H1 (cell line): Measurements from ENCODE around the gene IL2. TPM values are rescaled to one million over a fixed set of nuclear protein-coding genes. Genes with fewer than 3 reads are reported as not detected.

ENCODE experiments used
- CTCF ChIA-PET: fragments of 300-600 bp; sonication (Branson Sonifier 250); formaldehyde crosslinking; loops from one replicate; lab custom pipeline; 2021; ENCODE audit not compliant: partially characterized antibody; lab: Charles Lee
- POLR2A ChIA-PET: fragments of 300-600 bp; sonication (Branson Sonifier 250); formaldehyde crosslinking; loops from one replicate; lab custom pipeline; 2021; ENCODE audit warnings: inconsistent platforms; ENCODE audit not compliant: partially characterized antibody; lab: Charles Lee
- DNase-seq, 2 experiments: peaks; one replicate each; pipeline versions ENCODE4 v3.0.0 to v3.0.0-alpha.2; 2010 to 2022; ENCODE audit warnings: low spot score in 2 of 2, low read depth in 1 of 2, mixed read lengths in 1 of 2
- FAIRE-seq: peaks from 2 replicates; lab custom pipeline; 2011; peaks lifted over from hg19 to GRCh38; lab: Jason Lieb, UNC
- H2AFZ ChIP-seq: 2 replicates; pipeline ENCODE4 v1.8.1; 2012; ENCODE audit warnings: low read length, inconsistent platforms
- H2AK5ac ChIP-seq: 2 replicates; pipeline ENCODE4 v1.6.1; 2013; ENCODE audit warnings: low read depth, low read length
- H2BK120ac ChIP-seq: replicated peaks from 2 replicates; pipeline ENCODE3; 2013; ENCODE audit warnings: low read depth, low read length, inconsistent platforms
- H2BK12ac ChIP-seq: 2 replicates; pipeline ENCODE4 v1.6.1; 2013; ENCODE audit warnings: low read depth, low read length
- H2BK15ac ChIP-seq: 2 replicates; pipeline ENCODE4 v1.6.1; 2013; ENCODE audit warnings: low read length
- H2BK20ac ChIP-seq: 2 replicates; pipeline ENCODE4 v1.6.1; 2013; ENCODE audit warnings: low read length
- H2BK5ac ChIP-seq: 2 replicates; pipeline ENCODE4 v1.6.1; 2013; ENCODE audit warnings: low read depth, low read length
- H3K14ac ChIP-seq: 2 replicates; pipeline ENCODE4 v1.6.1; 2013; ENCODE audit warnings: inconsistent platforms; ENCODE audit not compliant: insufficient read length
- H3K18ac ChIP-seq: 2 replicates; pipeline ENCODE4 v1.6.1; 2013; ENCODE audit warnings: low read length; ENCODE audit errors: extremely low read depth
- H3K23ac ChIP-seq: 2 replicates; pipeline ENCODE4 v1.6.1; 2013; ENCODE audit warnings: inconsistent platforms; ENCODE audit not compliant: insufficient read length
- H3K23me2 ChIP-seq: 2 replicates; pipeline ENCODE4 v1.6.1; 2013; ENCODE audit warnings: low read depth, low read length
- H3K27ac ChIP-seq: 2 replicates; pipeline ENCODE4 v1.6.1; 2011; ENCODE audit warnings: low read depth, low read length, inconsistent platforms
- H3K27me3 ChIP-seq, 4 experiments: replicated peaks in 1 of 4; 1 replicate in 1 of 4; 2 replicates in 3 of 4; pipeline versions ENCODE4 v1.6.1 to v1.8.1; 2011 to 2013; ENCODE audit warnings: low read length in 3 of 4, mild to moderate bottlenecking in 3 of 4, inconsistent platforms in 2 of 4, mixed read lengths in 2 of 4, moderate library complexity in 1 of 4; ENCODE audit not compliant: control insufficient read depth in 3 of 4, insufficient read depth in 3 of 4; ENCODE audit errors: extremely low read depth in 1 of 4
- H3K36me3 ChIP-seq, 4 experiments: 2 replicates each; pipeline versions ENCODE4 v1.6.1 to v1.8.1; 2011 to 2013; ENCODE audit warnings: mild to moderate bottlenecking in 4 of 4, low read length in 3 of 4, moderate library complexity in 2 of 4, control low read depth in 1 of 4, inconsistent platforms in 1 of 4; ENCODE audit not compliant: insufficient read depth in 4 of 4, control insufficient read depth in 2 of 4
- H3K4ac ChIP-seq: replicated peaks from 2 replicates; pipeline ENCODE3; 2013; ENCODE audit warnings: low read length, low read depth, mixed read lengths, inconsistent platforms; ENCODE audit not compliant: insufficient read length
- H3K4me1 ChIP-seq, 4 experiments: replicated peaks in 1 of 4; 1 replicate in 1 of 4; 2 replicates in 3 of 4; pipeline versions ENCODE4 v1.6.1 to v1.8.1; 2011 to 2013; ENCODE audit warnings: low read length in 3 of 4, inconsistent platforms in 2 of 4, mixed read lengths in 1 of 4; ENCODE audit not compliant: insufficient read depth in 4 of 4, control insufficient read depth in 3 of 4
- H3K4me2 ChIP-seq, 2 experiments: 2 replicates each; pipeline versions ENCODE4 v1.6.1 to v1.8.1; 2011 to 2013; ENCODE audit warnings: low read depth in 2 of 2, low read length in 2 of 2, control low read depth in 1 of 2, inconsistent platforms in 1 of 2, mild to moderate bottlenecking in 1 of 2; ENCODE audit not compliant: insufficient read depth in 1 of 2
- H3K4me3 ChIP-seq, 4 experiments: fragments of 200-600, 300-600 bp in 1 of 4; sonication (generic), shearing (Covaris generic), sonication (Bioruptor Twin) in 1 of 4; 2 replicates each; pipeline versions ENCODE4 v1.5.1 to v1.8.1; 2011 to 2016; ENCODE audit warnings: low read length in 4 of 4, low read depth in 3 of 4, control low read depth in 2 of 4, inconsistent platforms in 2 of 4, mild to moderate bottlenecking in 2 of 4, mixed read lengths in 1 of 4, moderate library complexity in 1 of 4; ENCODE audit not compliant: insufficient read depth in 2 of 4; ENCODE audit errors: extremely low read depth in 1 of 4
- H3K56ac ChIP-seq: replicated peaks from 2 replicates; pipeline ENCODE3; 2013; ENCODE audit warnings: low read depth, mild to moderate bottlenecking, mixed read lengths, low read length, inconsistent platforms; ENCODE audit not compliant: insufficient read length
- H3K79me1 ChIP-seq: 2 replicates; pipeline ENCODE4 v1.6.1; 2013; ENCODE audit warnings: low read depth, low read length, control low read depth
- H3K79me2 ChIP-seq, 2 experiments: 2 replicates each; pipeline versions ENCODE4 v1.6.1 to v1.8.1; 2012 to 2013; ENCODE audit warnings: low read length in 2 of 2, mild to moderate bottlenecking in 2 of 2, inconsistent platforms in 1 of 2; ENCODE audit not compliant: insufficient read depth in 2 of 2, control insufficient read depth in 1 of 2
- H3K9ac ChIP-seq, 4 experiments: replicated peaks in 1 of 4; 1 replicate in 1 of 4; 2 replicates in 3 of 4; pipeline versions ENCODE4 v1.6.1 to v1.8.1; 2011 to 2013; ENCODE audit warnings: low read depth in 3 of 4, low read length in 3 of 4, control low read depth in 2 of 4, mild to moderate bottlenecking in 2 of 4, moderate library complexity in 2 of 4, inconsistent platforms in 1 of 4; ENCODE audit errors: extremely low read depth in 1 of 4
- H3K9me3 ChIP-seq, 2 experiments: 2 replicates each; pipeline versions ENCODE4 v1.6.1 to v1.8.1; 2012 to 2013; ENCODE audit warnings: mild to moderate bottlenecking in 2 of 2, moderate library complexity in 2 of 2, control low read depth in 1 of 2, inconsistent platforms in 1 of 2, low read depth in 1 of 2, low read length in 1 of 2, mixed read lengths in 1 of 2; ENCODE audit not compliant: insufficient read depth in 2 of 2
- H4K20me1 ChIP-seq, 2 experiments: replicated peaks in 1 of 2; 2 replicates each; pipeline versions ENCODE3 to v1.8.1; 2011 to 2013; ENCODE audit warnings: inconsistent platforms in 2 of 2, low read length in 2 of 2, mild to moderate bottlenecking in 1 of 2; ENCODE audit not compliant: insufficient read depth in 2 of 2, control insufficient read depth in 1 of 2
- H4K5ac ChIP-seq: 2 replicates; pipeline ENCODE4 v1.6.1; 2013; ENCODE audit warnings: low read length, low read depth, mixed read lengths, inconsistent platforms; ENCODE audit not compliant: insufficient read length
- H4K8ac ChIP-seq: 2 replicates; pipeline ENCODE4 v1.8.0; 2013; ENCODE audit warnings: mild to moderate bottlenecking, moderate library complexity, low read length, inconsistent platforms; ENCODE audit not compliant: insufficient read depth; ENCODE audit errors: extremely low read depth
- H4K91ac ChIP-seq: replicated peaks from 2 replicates; pipeline ENCODE3; 2013; ENCODE audit warnings: low read length, mixed read lengths, inconsistent platforms; ENCODE audit not compliant: insufficient read length
- BCL11A ChIP-seq, 2 experiments: IDR thresholded peaks; one replicate each; pipeline ENCODE4 v1.6.1; 2011; ENCODE audit warnings: low read depth in 2 of 2, low read length in 2 of 2, mild to moderate bottlenecking in 2 of 2
- CHD2 ChIP-seq: IDR thresholded peaks from 2 replicates; pipeline ENCODE4 v1.6.1; 2012; ENCODE audit warnings: low read length, improper control_type of control experiment
- CREB1 ChIP-seq: IDR thresholded peaks from 2 replicates; pipeline ENCODE4 v1.6.1; 2012; ENCODE audit warnings: inconsistent platforms
- EP300 ChIP-seq, 2 experiments: IDR thresholded peaks; 1 replicate in 1 of 2; 2 replicates in 1 of 2; pipeline ENCODE4 v1.6.1; 2011 to 2012; ENCODE audit warnings: low read depth in 2 of 2, low read length in 2 of 2, mild to moderate bottlenecking in 2 of 2, borderline replicate concordance in 1 of 2, inconsistent platforms in 1 of 2, moderate library complexity in 1 of 2
- HDAC6 ChIP-seq: IDR thresholded peaks from one replicate; pipeline ENCODE4 v1.7.1; 2012; ENCODE audit warnings: low read depth, mild to moderate bottlenecking, inconsistent platforms, low read length, moderate library complexity
- KDM4A ChIP-seq: IDR thresholded peaks from one replicate; pipeline ENCODE4 v1.7.1; 2012; ENCODE audit warnings: low read depth, mild to moderate bottlenecking, moderate library complexity, low read length, inconsistent platforms; ENCODE audit not compliant: severe bottlenecking
- MAFK ChIP-seq: IDR thresholded peaks from 2 replicates; pipeline ENCODE4 v1.6.1; 2012; ENCODE audit warnings: low read depth, mild to moderate bottlenecking, improper control_type of control experiment, low read length
- PHF8 ChIP-seq: fragments of 200-600 bp; sonication (generic); conservative IDR thresholded peaks from 2 replicates; pipeline ENCODE4 v1.7.1; 2012; ENCODE audit warnings: low read depth, mild to moderate bottlenecking, inconsistent platforms, low read length, moderate library complexity
- POLR2AphosphoS5 ChIP-seq: IDR thresholded peaks from 2 replicates; pipeline ENCODE4 v1.6.1; 2011; ENCODE audit warnings: low read depth, low read length
- RBBP5 ChIP-seq: IDR thresholded peaks from 2 replicates; pipeline ENCODE4 v1.7.1; 2012; ENCODE audit warnings: low read depth, mild to moderate bottlenecking, inconsistent platforms, low read length, moderate library complexity, borderline replicate concordance
- RFX5 ChIP-seq: IDR thresholded peaks from 2 replicates; pipeline ENCODE4 v1.6.1; 2011; ENCODE audit warnings: low read depth, low read length, improper control_type of control experiment, borderline replicate concordance
- SP1 ChIP-seq: IDR thresholded peaks from 2 replicates; pipeline ENCODE4 v1.6.1; 2011; ENCODE audit warnings: low read depth, low read length
- SP2 ChIP-seq: IDR thresholded peaks from 2 replicates; pipeline ENCODE4 v1.6.1; 2012; ENCODE audit warnings: mild to moderate bottlenecking, low read length, inconsistent platforms
- SRF ChIP-seq: IDR thresholded peaks from 2 replicates; pipeline ENCODE4 v1.6.1; 2011; ENCODE audit warnings: mild to moderate bottlenecking, low read depth, low read length, moderate library complexity
- TAF1 ChIP-seq: IDR thresholded peaks from 2 replicates; pipeline ENCODE4 v1.6.1; 2011; ENCODE audit warnings: mild to moderate bottlenecking, low read depth, low read length
- TBP ChIP-seq: IDR thresholded peaks from 2 replicates; pipeline ENCODE4 v1.6.1; 2011; ENCODE audit warnings: low read depth, low read length, improper control_type of control experiment
- polyA plus RNA-seq, 7 experiments: library from polyadenylated mRNA; depleted of rRNA in 3 of 7; stranded (reverse) in 5 of 7; unstranded in 2 of 7; fragments of >200 nt in 5 of 7; fragments of 200-250 nt in 2 of 7; gene quantifications; 1 replicate in 5 of 7; 2 replicates in 1 of 7; 4 replicates in 1 of 7; pipeline versions ENCODE4 v1.2.1 to v1.2.3, GENCODE V29; 2011 to 2013; ENCODE audit warnings: missing spikeins in 2 of 7, mixed read lengths in 2 of 7
- total RNA-seq: library from RNA; stranded (reverse); fragmentation: NEBNext Ultra II Directional; extraction: Animal tissue kit (Norgen Biotek cat#: 25700); gene quantifications from 2 replicates; pipeline ENCODE4 v1.2.1, GENCODE V29; 2021
- TF ChIP-seq, protein P1 (sequence below): IDR thresholded peaks from 2 replicates; pipeline ENCODE4 v1.6.1; 2012; ENCODE audit warnings: inconsistent platforms

IL2 gene
- total and polyA plus RNA-seq, 2 of the 8 experiments (the other 6 are each of a cell fraction or from before 2014, with no cell fraction given) = not detected

DNA sequence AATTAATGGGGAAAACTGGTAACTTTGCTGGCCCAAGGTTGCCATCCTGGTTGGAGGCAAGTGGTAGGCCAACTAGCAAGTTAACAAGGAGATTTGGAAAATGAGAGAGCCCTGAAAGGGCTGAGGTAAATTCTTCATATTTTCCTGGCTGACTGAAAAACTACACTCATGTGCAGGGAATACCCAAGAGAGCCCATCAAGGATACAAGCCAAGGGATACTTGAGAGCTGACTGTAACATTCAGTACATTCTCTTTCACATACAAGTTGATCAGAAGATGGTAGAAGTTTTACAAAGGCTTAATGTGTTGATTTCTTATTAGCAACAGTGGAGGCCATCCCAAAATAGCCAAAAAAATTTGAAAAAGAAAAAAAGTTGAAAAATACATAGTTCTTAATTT is 33.3 kb downstream of the IL2 start:
- Histone ChIP-seq H3K4me2 (no peak overlapping the region), H4K91ac (no peak overlapping the region), H3K9ac (no peak overlapping the region), H2BK120ac (no peak overlapping the region), H2AK5ac (no peak overlapping the region), H2BK12ac (no peak overlapping the region), H2BK15ac (no peak overlapping the region), H3K56ac (no peak overlapping the region), H2BK20ac (no peak overlapping the region), H3K27ac (no peak overlapping the region), H3K23ac (no peak overlapping the region), H2AFZ (no peak overlapping the region), H3K79me2 (no peaks in the 10 kb centered on the region), H3K4me1 (no peaks in the 10 kb centered on the region), H3K9me3 (no peaks in the 10 kb centered on the region), H4K8ac (no peak overlapping the region), H3K4ac (no peak overlapping the region), H3K36me3 (no peaks in the 10 kb centered on the region), H3K27me3 (no peaks in the 10 kb centered on the region), H3K79me1 (no peaks in the 10 kb centered on the region), H3K4me3 (no peak overlapping the region), H3K18ac (no peak overlapping the region), H3K14ac (no peak overlapping the region), H3K23me2 (no peaks in the 10 kb centered on the region), H4K20me1 (no peaks in the 10 kb centered on the region), H2BK5ac (no peak overlapping the region), H4K5ac (no peak overlapping the region)
- ChIA-PET CTCF (no interaction called here), POLR2A (no interaction called here)
- FAIRE-seq (no peak), DNase-seq (no peak)
- TF ChIP-seq SP2 (no peak), SRF (no peak), MAFK (no peak), RFX5 (no peak), CREB1 (no peak), EP300 (IDR thresholded peaks at IDR 0.05; ENCODE audit: borderline replicate concordance in 1 of 2, low read depth in 2 of 2, low read length in 2 of 2) (no peak), RBBP5 (no peak), TBP (no peak), HDAC6 (no peak), BCL11A (IDR thresholded peaks at IDR 0.05; ENCODE audit: low read depth in 2 of 2, low read length in 2 of 2) (no peak), POLR2AphosphoS5 (no peak), CHD2 (no peak), PHF8 (no peak), SP1 (no peak), KDM4A (no peak), TAF1 (no peak)
- TF ChIP-seq, protein P1, sequence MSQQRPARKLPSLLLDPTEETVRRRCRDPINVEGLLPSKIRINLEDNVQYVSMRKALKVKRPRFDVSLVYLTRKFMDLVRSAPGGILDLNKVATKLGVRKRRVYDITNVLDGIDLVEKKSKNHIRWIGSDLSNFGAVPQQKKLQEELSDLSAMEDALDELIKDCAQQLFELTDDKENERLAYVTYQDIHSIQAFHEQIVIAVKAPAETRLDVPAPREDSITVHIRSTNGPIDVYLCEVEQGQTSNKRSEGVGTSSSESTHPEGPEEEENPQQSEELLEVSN = no peak
